Ishikawa (cell line): ENCODE results near the gene CD9.

Experiments
- CREB1 ChIP-seq: IDR thresholded peaks from 2 replicates; pipeline ENCODE4 v1.6.1; 2012; ENCODE audit warnings: low read depth
- EP300 ChIP-seq: IDR thresholded peaks from 2 replicates; pipeline ENCODE4 v1.6.1; 2012; ENCODE audit warnings: borderline replicate concordance
- REST ChIP-seq: IDR thresholded peaks from 2 replicates; pipeline ENCODE4 v1.6.1; 2012; ENCODE audit warnings: low read depth, mild to moderate bottlenecking

DNA sequence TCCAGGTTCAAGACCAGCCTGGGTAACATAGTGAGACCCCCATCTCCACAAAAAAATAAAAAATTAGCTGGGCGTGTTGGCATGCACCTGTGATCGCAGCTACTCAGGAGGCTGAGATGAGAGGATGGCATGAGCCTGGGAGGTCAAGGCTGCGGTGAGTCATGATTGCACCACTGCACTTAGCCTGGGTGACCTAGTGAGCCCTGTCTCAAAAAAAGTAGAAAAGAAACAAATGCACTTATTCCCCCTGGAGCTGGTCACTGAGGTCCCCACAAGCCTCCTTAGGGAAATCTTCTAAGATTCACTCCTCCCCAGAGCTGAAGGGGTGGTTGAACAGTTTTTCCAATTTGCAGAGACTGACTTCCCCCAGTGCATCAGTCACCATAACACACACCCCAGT lies 1.6 kb downstream of the CD9 start:
- TF ChIP-seq REST (no peak), CREB1 (no peak), EP300 (no peak)
